NCI-H1694 treated with DMSO at 0.1 percent for 48 hours (cell line): ENCODE measurements around the gene ADAMTS18.

Experiments used
- DNase-seq: peaks from one replicate; lab custom pipeline; 2025; lab: John Stamatoyannopoulos, UW

Gene ADAMTS18

GRCh38 chr16:77434022-77434529 lies 758 bp downstream of the ADAMTS18 start:
- no peak for DNase-seq

- DNase-seq: no peak
These were observed 1.7 kb downstream of the ADAMTS18 start for GRCh38 chr16:77433146-77433545.

GRCh38 chr16:77432264-77432663 lies 2.6 kb downstream of the ADAMTS18 start:
- DNase-seq: no peak

DNA sequence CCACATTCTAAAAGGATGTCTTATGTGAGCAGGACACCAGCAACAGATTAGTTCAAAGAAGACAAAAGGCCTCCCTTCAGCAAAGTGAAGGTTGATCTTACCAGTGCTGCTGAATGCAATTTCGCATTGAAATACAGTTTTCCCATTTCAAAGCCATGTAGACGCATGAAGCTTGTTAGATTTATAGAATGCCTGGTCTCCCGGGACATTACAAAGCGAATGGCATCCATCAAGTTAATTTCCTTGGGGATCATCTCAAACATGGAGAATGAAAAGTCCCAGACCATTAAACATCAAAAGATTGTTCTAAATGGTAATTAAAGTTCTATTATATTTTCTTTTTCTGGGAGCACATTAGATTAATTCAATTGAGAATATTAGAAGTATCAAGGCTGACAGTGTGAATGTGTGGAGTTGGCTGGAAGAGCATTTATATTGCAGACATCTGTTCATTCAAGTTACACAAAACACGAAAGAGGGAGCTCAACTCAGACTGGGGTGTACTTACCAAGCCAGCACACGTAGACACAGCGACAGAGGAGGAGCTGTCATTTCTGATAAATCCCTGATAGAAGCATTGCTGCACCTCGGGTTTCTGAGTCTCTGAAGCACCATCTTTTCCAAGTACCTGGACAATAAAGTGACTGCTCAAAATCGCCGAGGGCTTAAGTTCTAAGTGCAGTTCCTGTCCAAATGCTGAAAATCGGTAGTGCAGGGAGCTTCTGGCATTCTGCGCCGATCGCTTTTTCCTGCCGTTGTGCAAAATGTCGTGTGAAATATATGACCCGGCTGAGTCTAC lies 3.8 kb downstream of the ADAMTS18 start:
- DNase-seq: no peak

GRCh38 chr16:77430360-77430759 lies 4.5 kb downstream of the ADAMTS18 start:
- DNase-seq: no peak

- DNase-seq: no peak
These were observed 9.8 kb downstream of the ADAMTS18 start for GRCh38 chr16:77424871-77425604.

DNA sequence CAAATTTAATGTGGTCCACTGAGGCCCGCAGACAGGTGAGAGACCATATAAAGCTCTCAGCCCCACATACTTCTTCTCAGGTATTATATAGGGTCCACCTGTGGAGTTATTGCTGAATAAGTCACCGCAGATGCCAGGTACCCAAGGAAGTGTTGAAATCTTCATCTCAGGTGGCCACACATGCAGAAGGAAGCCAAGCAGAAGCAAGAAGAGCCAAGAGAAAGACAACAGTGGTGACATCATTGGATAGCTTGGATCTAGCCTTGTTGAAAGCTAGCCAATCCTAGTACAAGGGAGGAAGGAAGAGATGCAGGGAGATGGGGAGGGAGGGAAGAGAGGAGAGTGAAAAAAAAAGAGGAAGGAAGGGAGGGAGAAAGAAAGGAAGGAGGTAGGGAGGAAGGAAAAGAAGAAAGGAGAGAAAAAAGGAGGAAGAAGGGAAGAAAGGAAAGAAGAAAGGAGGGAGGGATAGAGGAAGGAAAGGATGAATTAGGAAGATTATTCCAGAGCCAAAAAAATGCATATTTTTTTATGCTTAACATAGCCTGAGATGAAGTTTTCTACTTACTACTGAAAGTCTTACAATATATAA lies 12.5 kb downstream of the ADAMTS18 start:
- DNase-seq: no peak

DNA sequence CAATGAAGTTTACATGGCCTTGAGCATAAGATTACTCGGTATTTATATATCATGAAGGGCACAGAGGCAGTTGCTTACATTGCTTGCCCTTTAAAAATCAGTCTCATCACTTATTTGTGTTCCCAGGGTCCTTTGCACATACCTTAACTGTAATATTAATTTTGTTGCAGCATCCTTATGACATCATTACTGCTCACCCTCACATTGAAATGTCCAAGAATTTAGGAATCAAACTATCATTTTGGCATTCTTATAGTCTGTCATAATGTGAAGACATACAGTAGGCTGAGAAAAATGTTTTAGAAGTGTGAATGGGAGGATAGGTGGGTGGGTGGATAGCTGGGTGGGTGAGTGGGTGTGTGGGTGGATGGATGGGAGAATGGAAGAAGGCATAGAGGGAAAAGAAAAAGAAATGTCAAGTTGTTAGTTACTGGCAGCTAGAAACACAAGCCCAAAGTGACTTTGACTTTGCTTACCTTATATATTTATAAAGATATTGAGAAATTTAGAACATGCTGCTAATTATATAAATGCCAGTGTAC lies 17.8 kb downstream of the ADAMTS18 start:
- no peak for DNase-seq

- DNase-seq: no peak
These were observed 20.0 kb downstream of the ADAMTS18 start for GRCh38 chr16:77414752-77415231.

DNA sequence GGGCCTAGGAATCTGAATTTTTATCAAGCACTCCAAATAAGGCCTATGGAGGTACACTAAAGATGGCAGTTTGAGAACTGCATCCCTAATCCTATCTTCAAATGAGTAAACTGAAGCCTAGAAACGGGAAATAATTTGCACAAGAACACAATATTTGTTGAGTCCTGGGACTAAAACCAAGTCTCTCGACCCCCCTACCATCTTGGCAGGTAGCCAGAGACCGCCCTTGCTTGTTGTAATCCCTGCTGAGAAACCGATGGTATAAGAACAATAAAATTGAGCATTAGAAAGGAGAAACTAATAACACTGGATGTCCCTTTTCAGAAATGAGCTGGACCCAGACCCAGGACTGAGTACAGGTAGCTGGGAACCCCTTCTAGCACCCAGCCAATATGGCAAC lies 24.4 kb downstream of the ADAMTS18 start:
- DNase-seq: no peak

- no peak for DNase-seq
These were observed 25.5 kb downstream of the ADAMTS18 start for GRCh38 chr16:77409311-77409710.

GRCh38 chr16:77408607-77409006 lies 26.2 kb downstream of the ADAMTS18 start:
- peak; percentile 0 for DNase-seq

GRCh38 chr16:77406680-77407079 lies 28.2 kb downstream of the ADAMTS18 start:
- no peak for DNase-seq

- no peak for DNase-seq
These were observed 30.1 kb downstream of the ADAMTS18 start for GRCh38 chr16:77404775-77405174.

DNA sequence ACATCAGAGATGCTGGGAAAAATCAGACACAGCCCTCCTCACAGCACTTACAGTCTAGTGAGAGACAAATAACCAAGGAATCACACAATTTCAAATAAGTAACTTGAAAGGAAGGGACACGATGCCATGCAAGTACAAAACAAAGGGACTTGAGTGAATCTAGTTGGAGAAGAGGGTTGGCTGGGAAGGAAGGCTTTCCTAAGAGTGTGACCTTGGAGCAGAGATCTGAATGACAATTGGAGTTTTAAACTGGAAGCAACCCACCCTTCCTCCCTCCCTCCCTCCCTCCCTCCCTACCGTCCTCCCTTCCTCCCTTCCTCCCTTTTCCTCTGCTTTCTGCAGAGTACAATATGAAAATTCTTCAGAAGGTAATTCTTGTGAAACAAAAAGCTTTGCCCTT lies 31.1 kb downstream of the ADAMTS18 start:
- no peak for DNase-seq

- no peak for DNase-seq
These were observed 32.2 kb downstream of the ADAMTS18 start for GRCh38 chr16:77402672-77403071.

- DNase-seq: no peak
These were observed 32.7 kb downstream of the ADAMTS18 start for GRCh38 chr16:77402118-77402517.

- no peak for DNase-seq
These were observed 35.3 kb downstream of the ADAMTS18 start for GRCh38 chr16:77399546-77399945.

DNA sequence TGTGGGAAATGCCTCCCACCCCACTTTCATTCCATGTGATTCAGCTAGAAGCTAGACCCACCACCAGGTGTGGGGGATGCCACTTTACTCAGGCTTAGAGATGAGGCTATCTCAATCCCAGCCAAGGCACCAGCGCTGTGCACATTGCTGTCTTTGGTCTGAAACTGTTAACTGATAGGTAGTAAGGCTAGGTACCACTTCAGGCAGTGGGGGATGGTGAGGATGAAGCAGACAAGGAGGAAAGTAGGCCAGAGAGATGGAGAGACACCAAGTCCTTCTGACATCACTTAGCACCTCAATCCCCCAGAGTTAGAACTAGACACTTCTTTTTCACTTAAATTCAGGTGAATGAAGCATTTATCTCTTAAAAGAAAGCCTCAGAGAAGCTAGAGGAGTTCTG lies 35.8 kb downstream of the ADAMTS18 start:
- DNase-seq: no peak

GRCh38 chr16:77398495-77398894 lies 36.3 kb downstream of the ADAMTS18 start:
- DNase-seq: no peak

DNA sequence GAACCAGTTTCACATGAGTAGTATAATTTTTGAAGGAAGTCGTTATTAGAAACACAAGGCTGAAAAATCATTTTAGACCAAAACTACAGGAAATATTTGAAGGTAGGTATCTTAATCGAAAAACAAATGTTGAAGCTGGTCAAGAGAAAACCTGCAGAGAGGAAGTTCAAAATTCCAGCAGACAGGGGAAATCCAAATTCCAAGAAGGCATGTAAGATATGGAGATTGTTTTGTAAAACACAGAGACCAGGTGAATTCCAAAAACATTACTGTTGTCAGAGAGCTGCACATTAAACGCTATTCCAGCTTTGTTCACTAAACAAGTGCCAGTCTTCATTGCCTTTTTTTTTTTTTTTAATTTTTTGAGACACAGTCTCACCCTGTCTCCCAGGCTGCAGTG lies 38.4 kb downstream of the ADAMTS18 start:
- DNase-seq: no peak

DNA sequence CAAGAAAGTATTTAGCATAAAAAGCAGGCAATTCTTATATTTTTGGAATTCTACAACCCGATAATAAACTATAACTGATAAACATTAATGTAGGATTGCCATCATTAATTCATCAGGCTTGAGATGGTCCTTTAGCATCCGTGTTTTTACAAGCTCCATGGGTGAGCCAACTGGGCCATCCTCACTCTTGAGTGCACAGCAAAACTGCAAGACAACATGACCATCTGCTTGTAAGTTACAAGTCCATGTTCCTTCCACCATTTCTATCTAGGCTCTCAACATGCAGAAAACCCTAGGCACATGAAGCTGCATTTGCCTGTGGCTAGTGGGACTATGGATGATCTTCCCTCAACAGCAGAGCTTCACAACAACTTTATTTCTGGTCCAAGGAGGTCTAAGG lies 40.1 kb downstream of the ADAMTS18 start:
- no peak for DNase-seq
